Vagina (tissue), 2 donors: ENCODE measurements around the gene MCF2L. TPM values are rescaled to one million over a fixed set of nuclear protein-coding genes. Genes with fewer than 3 reads are reported as not detected.

Experiments used
- DNase-seq, 2 donors: peaks; one replicate each; pipeline ENCODE4 v3.0.0-alpha.2; 2017; ENCODE audit errors: extremely low spot score in 2 of 2
- H3K27ac ChIP-seq: fragments of 200-600 bp; sonication (generic); one replicate; pipeline ENCODE4 v1.5.1; 2019
- H3K27me3 ChIP-seq: fragments of 200-600 bp; sonication (generic); one replicate; pipeline ENCODE4 v1.5.1; 2019
- H3K36me3 ChIP-seq, 2 donors: fragments of 200-600 bp; sonication (generic); one replicate each; pipeline ENCODE4 v1.5.1; 2017 to 2019
- H3K4me1 ChIP-seq: fragments of 200-600 bp; sonication (generic); one replicate; pipeline ENCODE4 v1.5.1; 2019
- H3K4me3 ChIP-seq, 2 donors: fragments of 200-600 bp; sonication (generic); 1 replicate in 1 of 2; 2 replicates in 1 of 2; pipeline ENCODE4 v1.5.1; 2016 to 2019
- H3K9me3 ChIP-seq: fragments of 200-600 bp; sonication (generic); one replicate; pipeline ENCODE4 v1.5.1; 2019
- CTCF ChIP-seq, 3 experiments: fragments of 450-650 bp in 2 of 3; fragments of 200-600 bp in 1 of 3; sonication (generic) in 1 of 3; IDR thresholded peaks; one replicate each; pipeline ENCODE4 v1.5.1; 2017 to 2019; ENCODE audit warnings: antibody characterized with exemption in 3 of 3, mild to moderate bottlenecking in 2 of 3, moderate library complexity in 2 of 3
- POLR2A ChIP-seq, 2 donors: fragments of 450-650 bp; IDR thresholded peaks; one replicate each; pipeline ENCODE4 v1.6.1; 2017; ENCODE audit warnings: antibody characterized with exemption in 2 of 2, mild to moderate bottlenecking in 2 of 2, moderate library complexity in 2 of 2
- POLR2AphosphoS5 ChIP-seq, 2 donors: sonication (generic); formaldehyde crosslinking; IDR thresholded peaks; one replicate each; pipeline ENCODE4 v1.9.0; 2017; ENCODE audit warnings: antibody characterized with exemption in 2 of 2, mild to moderate bottlenecking in 2 of 2, low read depth in 1 of 2; ENCODE audit not compliant: insufficient read depth in 1 of 2
- intact Hi-C: fragments of 100-400 bp; cut with DNase I; formaldehyde crosslinking; loops from one replicate; pipeline ENCODE4 v1.15.1; 2023
- total RNA-seq: library from RNA; depleted of rRNA; stranded (reverse); fragments of >200 nt; gene quantifications from one replicate; pipeline ENCODE4 v1.2.3, GENCODE V29; 2016

Gene MCF2L
- total RNA-seq, 1 donor from 2014 or later = 45.4 TPM

DNA sequence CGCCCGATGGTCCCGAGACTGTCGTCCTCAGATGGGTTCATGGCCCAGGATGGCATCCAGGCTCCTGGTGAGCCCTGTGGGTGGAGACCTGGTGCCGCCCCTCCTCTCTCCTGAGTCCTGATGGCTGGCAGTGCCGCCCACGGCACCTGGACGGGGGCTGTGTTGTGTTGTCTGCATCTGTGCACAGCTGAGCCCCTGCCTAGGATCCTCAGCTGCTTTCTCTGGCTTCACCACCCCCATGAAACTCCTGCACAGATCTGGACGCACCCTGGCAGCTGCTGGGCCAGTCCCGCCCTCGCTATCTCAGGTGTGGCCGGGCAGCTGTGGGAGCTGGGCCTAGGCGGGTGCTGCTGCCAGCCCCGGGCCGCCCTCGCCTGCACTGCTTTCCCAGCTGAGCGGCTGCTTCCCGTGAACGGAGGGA is 27.7 kb downstream of the MCF2L start:
- TF ChIP-seq CTCF (IDR thresholded peaks at IDR 0.05) (no peak), POLR2A (IDR thresholded peaks at IDR 0.05) (no peak), POLR2AphosphoS5 (IDR thresholded peaks at IDR 0.05; ENCODE audit: insufficient read depth in 1 of 2, low read depth in 1 of 2) (no peak)
- H3K9me3 ChIP-seq = no peaks in the 10 kb centered on the region
- peaks cover 7% of the 10 kb centered on the region for H3K4me1 ChIP-seq
- H3K4me3 ChIP-seq = no peak overlapping the region
- H3K27me3 ChIP-seq = no peaks in the 10 kb centered on the region
- intact Hi-C loops = no loop called here
- H3K36me3 ChIP-seq = no peaks in the 10 kb centered on the region
- no peak overlapping the region for H3K27ac ChIP-seq
- DNase-seq = no peak

DNA sequence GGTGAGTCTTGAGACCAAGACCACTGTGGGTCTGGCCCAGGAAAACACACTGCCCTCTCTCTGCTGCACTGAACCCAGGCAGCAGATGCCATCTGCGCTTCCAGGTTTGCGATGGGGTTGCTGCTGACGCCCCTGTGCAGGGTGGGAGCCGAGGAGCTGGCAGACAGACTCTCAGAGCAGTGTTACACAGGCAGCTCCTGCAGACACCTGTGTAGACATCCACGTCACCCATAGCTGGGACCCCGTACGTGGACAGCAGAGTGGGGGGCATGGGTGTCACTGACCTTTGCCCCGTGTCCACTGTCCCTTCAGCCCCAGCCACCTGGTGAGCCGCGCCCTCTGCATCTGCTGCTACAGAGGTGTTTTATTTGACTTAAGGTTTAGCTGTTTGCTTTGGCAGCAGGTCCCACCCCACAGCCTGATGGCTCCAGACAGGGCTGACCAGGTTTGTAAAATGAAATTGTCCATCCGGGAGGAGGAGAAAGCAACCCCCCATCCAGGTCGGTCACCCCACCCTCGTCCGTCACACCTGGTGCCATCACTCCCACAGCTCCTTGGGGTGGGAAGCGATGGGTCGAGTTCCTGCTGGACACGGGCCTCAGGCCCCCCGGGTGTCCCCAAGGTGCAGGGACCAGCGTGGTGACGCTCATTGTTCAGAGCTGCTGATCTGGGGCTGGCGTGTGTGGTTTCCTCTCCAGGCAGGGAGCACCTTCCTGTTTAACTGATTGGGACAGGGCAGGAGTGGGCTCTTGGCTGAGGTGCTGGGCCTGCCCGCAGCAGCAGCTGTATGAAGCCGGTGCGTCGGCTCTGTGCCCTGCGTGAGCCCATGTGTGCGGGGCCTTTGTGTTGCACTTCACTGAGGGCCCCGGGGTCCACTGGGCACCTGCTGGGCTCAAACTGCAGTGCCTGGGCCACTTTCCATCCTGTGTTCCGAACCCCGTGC is 28.4 kb downstream of the MCF2L start:
- Histone ChIP-seq H3K9me3 (no peaks in the 10 kb centered on the region), H3K27me3 (no peaks in the 10 kb centered on the region), H3K4me1 (peaks cover 15% of the 10 kb centered on the region), H3K36me3 (no peaks in the 10 kb centered on the region), H3K4me3 (no peak overlapping the region), H3K27ac (no peak overlapping the region)
- DNase-seq = no peak
- intact Hi-C loops = no loop called here
- no peak for TF ChIP-seq POLR2AphosphoS5 (IDR thresholded peaks at IDR 0.05; ENCODE audit: insufficient read depth in 1 of 2, low read depth in 1 of 2)
- no peak for TF ChIP-seq POLR2A (IDR thresholded peaks at IDR 0.05)
- TF ChIP-seq CTCF (IDR thresholded peaks at IDR 0.05) = no peak

GRCh38 chr13:112998521-112999280 is 29.7 kb downstream of the MCF2L start:
- no peak overlapping the region for H3K4me3 ChIP-seq
- H3K9me3 ChIP-seq = no peaks in the 10 kb centered on the region
- no peaks in the 10 kb centered on the region for H3K36me3 ChIP-seq
- TF ChIP-seq POLR2A (IDR thresholded peaks at IDR 0.05) (no peak), POLR2AphosphoS5 (IDR thresholded peaks at IDR 0.05; ENCODE audit: insufficient read depth in 1 of 2, low read depth in 1 of 2) (no peak), CTCF (IDR thresholded peaks at IDR 0.05) (no peak)
- DNase-seq = no peak
- no peaks in the 10 kb centered on the region for H3K27me3 ChIP-seq
- intact Hi-C loops = no loop called here
- H3K4me1 ChIP-seq = peaks cover 24% of the 10 kb centered on the region
- H3K27ac ChIP-seq = no peak overlapping the region

DNA sequence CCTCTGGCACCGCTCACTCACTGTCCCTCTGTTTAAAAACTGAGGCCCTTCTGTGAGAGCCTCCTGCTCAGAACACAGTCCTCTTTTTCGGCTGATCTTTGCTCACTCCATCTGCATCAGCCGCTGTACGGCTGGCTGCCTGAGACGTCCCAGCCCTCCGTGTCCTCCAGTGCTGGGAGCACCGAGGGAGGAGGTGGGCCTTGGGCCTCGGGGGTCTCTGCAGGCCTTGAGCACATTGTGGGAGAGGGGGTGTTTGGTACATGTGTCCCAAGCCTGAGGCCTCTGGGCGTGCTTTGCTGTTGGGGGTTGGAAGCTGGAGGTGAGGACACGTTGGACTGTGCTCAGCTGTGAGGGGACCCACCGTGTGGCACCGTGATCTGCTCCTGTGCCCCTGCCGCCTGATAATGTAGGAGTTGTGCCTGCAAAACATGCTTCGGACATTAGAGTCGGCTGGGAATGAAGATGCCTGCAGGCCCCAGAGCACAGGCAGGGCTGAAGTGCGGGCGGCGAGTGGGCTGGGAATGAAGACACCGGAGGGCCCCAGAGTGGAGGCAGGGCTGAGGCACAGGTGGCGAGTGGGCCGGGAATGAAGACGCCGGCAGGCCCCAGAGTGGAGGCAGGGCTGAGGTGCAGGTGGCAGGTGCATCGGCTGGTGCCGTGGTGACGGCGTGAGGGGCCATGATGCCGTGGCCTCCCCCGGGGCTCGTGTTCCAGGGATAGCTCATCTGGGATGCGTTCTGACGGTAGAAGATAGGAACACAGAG is 30.6 kb downstream of the MCF2L start:
- intact Hi-C loops = no loop called here

More for the DNA sequence above, 30.6 kb downstream of the MCF2L start:
- H3K9me3 ChIP-seq = no peaks in the 10 kb centered on the region
- H3K4me1 ChIP-seq = peaks cover 24% of the 10 kb centered on the region
- H3K27ac ChIP-seq = no peak overlapping the region
- H3K4me3 ChIP-seq = no peak overlapping the region
- DNase-seq = no peak
- H3K36me3 ChIP-seq = no peaks in the 10 kb centered on the region
- TF ChIP-seq POLR2A (IDR thresholded peaks at IDR 0.05) (no peak), POLR2AphosphoS5 (IDR thresholded peaks at IDR 0.05; ENCODE audit: insufficient read depth in 1 of 2, low read depth in 1 of 2) (no peak), CTCF (IDR thresholded peaks at IDR 0.05) (no peak)
- no peaks in the 10 kb centered on the region for H3K27me3 ChIP-seq
